Measurements from ENCODE around the gene PRAMEF17. TPM values are rescaled to one million over a fixed set of nuclear protein-coding genes. Genes with fewer than 3 reads are reported as not detected.
"Not testable (repeated sequence)": the region's sequence is repeated elsewhere in the genome, so short reads cannot be mapped to it uniquely, and the experiment has no call there.

The PRAMEF17 gene
- total and polyA plus RNA-seq, 11 donors, result not detected

- H3K27ac ChIP-seq; intact Hi-C loops (cut with DNase I); DNase-seq; ATAC-seq; H3K4me1 ChIP-seq; H3K4me3 ChIP-seq; H3K27me3 ChIP-seq; H3K36me3 ChIP-seq; H3K9me3 ChIP-seq: not testable (repeated sequence)
- WGBS, 4 donors, result 69 to 82% (median 74%) methylated on average over 3 to 4 of the region's 4 CpGs
- TF ChIP-seq, protein P1, sequence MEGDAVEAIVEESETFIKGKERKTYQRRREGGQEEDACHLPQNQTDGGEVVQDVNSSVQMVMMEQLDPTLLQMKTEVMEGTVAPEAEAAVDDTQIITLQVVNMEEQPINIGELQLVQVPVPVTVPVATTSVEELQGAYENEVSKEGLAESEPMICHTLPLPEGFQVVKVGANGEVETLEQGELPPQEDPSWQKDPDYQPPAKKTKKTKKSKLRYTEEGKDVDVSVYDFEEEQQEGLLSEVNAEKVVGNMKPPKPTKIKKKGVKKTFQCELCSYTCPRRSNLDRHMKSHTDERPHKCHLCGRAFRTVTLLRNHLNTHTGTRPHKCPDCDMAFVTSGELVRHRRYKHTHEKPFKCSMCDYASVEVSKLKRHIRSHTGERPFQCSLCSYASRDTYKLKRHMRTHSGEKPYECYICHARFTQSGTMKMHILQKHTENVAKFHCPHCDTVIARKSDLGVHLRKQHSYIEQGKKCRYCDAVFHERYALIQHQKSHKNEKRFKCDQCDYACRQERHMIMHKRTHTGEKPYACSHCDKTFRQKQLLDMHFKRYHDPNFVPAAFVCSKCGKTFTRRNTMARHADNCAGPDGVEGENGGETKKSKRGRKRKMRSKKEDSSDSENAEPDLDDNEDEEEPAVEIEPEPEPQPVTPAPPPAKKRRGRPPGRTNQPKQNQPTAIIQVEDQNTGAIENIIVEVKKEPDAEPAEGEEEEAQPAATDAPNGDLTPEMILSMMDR (IDR thresholded peaks at IDR 0.05), result peak in 4 of 12 donors; percentile 8 to 24 (median 17)
Observed at GRCh38 chr1:13368544-13368943, 20.9 kb upstream of the PRAMEF17 start.

DNA sequence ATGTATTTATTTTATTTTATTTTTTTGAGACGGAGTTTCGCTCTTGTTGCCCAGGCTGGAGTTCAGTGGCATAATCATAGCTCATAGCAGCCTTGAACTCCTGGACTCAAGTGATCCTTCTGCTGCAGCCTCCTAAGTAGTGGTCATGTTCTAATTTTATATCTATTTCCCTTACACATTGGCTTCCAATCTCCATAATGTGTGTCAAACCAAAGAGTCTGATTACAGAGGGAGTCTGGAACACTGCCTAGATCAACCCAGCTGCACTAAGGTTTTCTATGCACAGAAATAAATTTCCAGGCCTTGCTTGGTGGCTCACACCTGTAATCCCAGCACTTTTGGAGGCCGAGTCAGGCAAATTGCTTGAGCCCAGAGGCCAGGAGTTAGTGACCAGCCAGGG lies 10.4 kb upstream of the PRAMEF17 start:
- H3K9me3 ChIP-seq; H3K36me3 ChIP-seq; intact Hi-C loops (cut with DNase I); H3K4me3 ChIP-seq; H3K4me1 ChIP-seq; H3K27me3 ChIP-seq; H3K27ac ChIP-seq; DNase-seq: not testable (repeated sequence)
- WGBS, 4 donors, result 65 to 87% (median 83%) methylated on average over 3 of the region's 3 CpGs
- ATAC-seq, result peak in 2 of 4 donors; percentile 46 to 65

- H3K4me1 ChIP-seq; H3K4me3 ChIP-seq; H3K9me3 ChIP-seq; H3K27ac ChIP-seq; intact Hi-C loops (cut with DNase I); H3K36me3 ChIP-seq; DNase-seq; H3K27me3 ChIP-seq: not testable (repeated sequence)
- peak in 1 of 4 donors; percentile 84 for ATAC-seq
- 57 to 72% (median 65%) methylated on average over 2 to 3 of the region's 3 CpGs for WGBS, 4 donors
Observed at GRCh38 chr1:13380380-13380779, 9.1 kb upstream of the PRAMEF17 start.

DNA sequence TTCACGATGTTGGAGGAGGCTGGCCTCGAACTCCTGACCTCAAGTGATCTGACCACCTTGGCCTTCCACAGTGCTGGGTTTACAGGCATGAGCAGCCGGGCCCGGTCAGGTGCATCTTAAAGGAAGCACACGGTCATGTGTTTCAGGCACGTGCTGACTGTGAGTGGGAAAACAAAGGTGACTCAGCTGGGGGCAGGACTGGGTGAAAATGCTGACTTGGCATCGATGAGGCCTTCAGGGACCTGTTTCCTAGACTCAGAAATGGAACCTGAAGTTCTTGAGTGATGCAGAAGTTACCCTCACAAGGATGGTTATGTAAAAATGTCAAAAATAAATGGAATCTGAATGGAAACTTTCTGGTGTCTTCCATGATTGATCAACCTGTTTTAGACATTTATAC lies 3.6 kb downstream of the PRAMEF17 start:
- ATAC-seq; intact Hi-C loops (cut with DNase I); DNase-seq; H3K36me3 ChIP-seq; H3K27me3 ChIP-seq; H3K4me3 ChIP-seq; H3K4me1 ChIP-seq; H3K9me3 ChIP-seq; H3K27ac ChIP-seq: not testable (repeated sequence)
- 65 to 78% (median 75%) methylated on average over 7 of the region's 7 CpGs for WGBS, 4 donors

- intact Hi-C loops (cut with DNase I); ATAC-seq: not testable (repeated sequence)
- WGBS, 4 donors, result 90 to 95% (median 93%) methylated on average over 29 to 32 of the region's 32 CpGs
Observed at GRCh38 chr1:13394761-13395160, 5.3 kb downstream of the PRAMEF17 start.

DNA sequence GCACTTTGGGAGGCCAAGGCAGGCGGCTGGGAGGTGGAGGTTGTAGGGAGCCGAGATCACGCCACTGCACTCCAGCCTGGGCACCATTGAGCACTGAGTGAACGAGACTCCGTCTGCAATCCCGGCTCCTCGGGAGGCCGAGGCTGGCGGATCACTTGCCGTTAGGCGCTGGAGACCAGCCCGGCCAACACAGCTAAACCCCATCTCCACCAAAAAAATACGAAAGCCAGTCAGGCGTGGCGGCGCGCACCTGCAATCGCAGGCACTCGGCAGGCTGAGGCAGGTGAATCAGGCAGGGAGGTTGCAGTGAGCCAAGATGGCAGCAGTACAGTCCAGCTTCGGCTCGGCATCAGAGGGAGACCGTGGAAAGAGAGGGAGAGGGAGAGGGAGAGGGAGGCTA lies 5.9 kb downstream of the PRAMEF17 start:
- H3K36me3 ChIP-seq; ATAC-seq; H3K4me1 ChIP-seq; DNase-seq; H3K4me3 ChIP-seq; H3K27me3 ChIP-seq; H3K27ac ChIP-seq; intact Hi-C loops (cut with DNase I); H3K9me3 ChIP-seq: not testable (repeated sequence)
- 92 to 95% (median 94%) methylated on average over 18 to 22 of the region's 22 CpGs for WGBS, 4 donors

More at GRCh38 chr1:13394761-13395160, 5.3 kb downstream of the PRAMEF17 start:
- not testable (repeated sequence) for DNase-seq, H3K27me3 ChIP-seq, H3K9me3 ChIP-seq, H3K4me3 ChIP-seq, H3K4me1 ChIP-seq, H3K36me3 ChIP-seq, H3K27ac ChIP-seq

- TF ChIP-seq, protein P1 (IDR thresholded peaks at IDR 0.05), result no peak
- no peaks in the 10 kb centered on the region for H3K9me3 ChIP-seq
- intact Hi-C loops (cut with DNase I), result no loop called here
- ATAC-seq (no peak), DNase-seq (no peak)
- H3K27ac ChIP-seq, result no peak overlapping the region
- 56 to 75% (median 70%) methylated on average over 4 of the region's 4 CpGs for WGBS, 4 donors
- H3K4me1 ChIP-seq, result no peaks in the 10 kb centered on the region
- no peak overlapping the region for H3K4me3 ChIP-seq
- no peaks in the 10 kb centered on the region for H3K36me3 ChIP-seq
- H3K27me3 ChIP-seq, result peaks cover 0 to 4% (median 0%) of the 10 kb centered on the region in 9 donors
Observed at GRCh38 chr1:13407811-13408210, 18.4 kb downstream of the PRAMEF17 start.

DNA sequence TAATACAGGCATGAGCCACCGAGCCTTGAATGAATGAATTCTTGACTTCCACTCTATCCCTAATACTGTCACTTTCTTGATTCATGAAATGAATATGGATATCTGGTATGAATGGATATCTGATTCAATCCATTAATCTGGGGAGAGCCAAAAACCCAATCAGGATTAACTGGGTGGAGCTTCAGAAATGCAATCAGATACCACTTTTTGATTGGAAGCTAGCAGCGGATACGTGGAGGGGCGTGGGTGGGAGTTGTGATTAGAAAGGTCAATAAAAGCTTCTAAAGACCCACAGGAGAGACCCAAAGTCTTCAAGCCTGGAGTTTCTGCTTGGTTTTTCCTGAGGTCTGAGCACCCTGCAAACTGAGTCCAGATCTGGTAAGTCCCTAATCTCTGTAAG lies 20.7 kb downstream of the PRAMEF17 start, which contains the start of gene PRAMEF20:
Gene PRAMEF20, plus strand, starts transcription at position 301 of the 400 bp plus-strand sequence. CDS start 5,905 bp downstream, outside the sequence.
- intact Hi-C loops (cut with DNase I), result not testable (repeated sequence)
- 79 to 88% (median 84%) methylated on average over 3 to 4 of the region's 4 CpGs for WGBS, 4 donors

More for the DNA sequence above, 20.7 kb downstream of the PRAMEF17 start, which contains the start of gene PRAMEF20:
- not testable (repeated sequence) for H3K27me3 ChIP-seq, H3K9me3 ChIP-seq, H3K36me3 ChIP-seq, H3K4me3 ChIP-seq, H3K27ac ChIP-seq, H3K4me1 ChIP-seq, ATAC-seq, DNase-seq
